Left lobe of liver (tissue), 2 donors: ENCODE results near the gene GALNT2. TPM values are rescaled to one million over a fixed set of nuclear protein-coding genes. Genes with fewer than 3 reads are reported as not detected.

Experiments used
- ATAC-seq: fragments of 200-7000 bp; cut with Tn5 transposase; one replicate; pipeline ENCODE4 v1.9.1; 2020; ENCODE audit warnings: mild to moderate bottlenecking, moderate library complexity
- DNase-seq: peaks from one replicate; pipeline ENCODE4 v3.0.0-alpha.2; 2020; ENCODE audit warnings: low spot score
- total RNA-seq: library from RNA; stranded (reverse); gene quantifications from one replicate; pipeline ENCODE4 v1.2.1, GENCODE V29; 2021
- donor health status: DM: no; HTN: no; CAD: no; lungs with moderate emphysema.
- donor health status: DM: no; HTN: yes; CAD: no.

Gene GALNT2
- total RNA-seq, 1 donor from 2014 or later: 83.7 TPM

- DNase-seq: no peak
- ATAC-seq: peak; percentile 75
Measured at GRCh38 chr1:230303822-230304221, 236.8 kb downstream of the GALNT2 start.

DNA sequence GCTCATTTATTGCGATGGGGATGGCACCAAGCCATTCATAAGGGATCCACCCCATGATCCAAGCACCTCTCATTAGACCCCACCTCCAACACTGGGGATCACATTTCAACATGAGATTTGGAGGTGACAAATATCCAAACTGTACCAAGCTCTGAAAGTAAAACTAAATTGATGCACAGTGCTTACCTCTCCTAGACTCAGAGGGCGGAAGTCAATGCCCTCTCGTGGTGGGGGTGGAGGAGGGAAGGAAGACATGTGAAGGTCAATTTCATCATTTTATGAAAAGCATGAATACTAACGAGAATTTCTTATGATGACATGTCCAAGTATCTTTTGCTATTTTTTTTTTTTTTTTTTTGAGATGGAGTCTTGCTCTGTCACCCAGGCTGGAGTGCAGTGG lies 239.1 kb downstream of the GALNT2 start:
- no peak for DNase-seq

GRCh38 chr1:230307213-230307612 lies 240.2 kb downstream of the GALNT2 start:
- ATAC-seq: no peak

More for the DNA sequence above, 239.1 kb downstream of the GALNT2 start:
- peak; percentile 28 for ATAC-seq

DNA sequence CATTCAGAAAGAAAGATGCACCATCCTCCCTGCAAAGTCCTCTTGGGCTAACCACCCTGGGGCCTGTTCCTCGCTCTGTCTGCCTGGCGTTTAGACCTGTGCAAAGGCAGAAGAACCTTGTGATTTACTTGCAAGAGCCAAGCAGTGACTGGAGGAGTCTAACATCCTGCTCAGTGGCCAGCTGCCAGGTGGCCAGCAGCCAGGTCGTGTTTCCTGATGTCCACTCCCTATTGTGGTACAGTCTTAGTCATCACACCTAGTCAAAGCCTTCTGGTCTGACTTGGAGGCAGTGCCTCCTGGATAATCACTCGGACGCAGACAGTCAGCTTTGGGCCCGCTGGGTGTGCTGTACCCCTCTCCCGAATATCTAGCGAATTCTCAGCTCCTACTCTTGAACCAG lies 241.0 kb downstream of the GALNT2 start:
- DNase-seq (no peak), ATAC-seq (no peak)

More at GRCh38 chr1:230307213-230307612, 240.2 kb downstream of the GALNT2 start:
- DNase-seq: no peak

- DNase-seq (no peak), ATAC-seq (no peak)
Measured at GRCh38 chr1:230308821-230309220, 241.8 kb downstream of the GALNT2 start.

- DNase-seq (no peak), ATAC-seq (no peak)
Measured at GRCh38 chr1:230309646-230310177, 242.7 kb downstream of the GALNT2 start.

GRCh38 chr1:230310381-230311163 lies 243.5 kb downstream of the GALNT2 start:
- peak; percentile 74 for DNase-seq
- peak; percentile 98 for ATAC-seq

- DNase-seq (no peak), ATAC-seq (no peak)
Measured at GRCh38 chr1:230312676-230313075, 245.6 kb downstream of the GALNT2 start.

- DNase-seq (no peak), ATAC-seq (no peak)
Measured at GRCh38 chr1:230313453-230314141, 246.6 kb downstream of the GALNT2 start.

DNA sequence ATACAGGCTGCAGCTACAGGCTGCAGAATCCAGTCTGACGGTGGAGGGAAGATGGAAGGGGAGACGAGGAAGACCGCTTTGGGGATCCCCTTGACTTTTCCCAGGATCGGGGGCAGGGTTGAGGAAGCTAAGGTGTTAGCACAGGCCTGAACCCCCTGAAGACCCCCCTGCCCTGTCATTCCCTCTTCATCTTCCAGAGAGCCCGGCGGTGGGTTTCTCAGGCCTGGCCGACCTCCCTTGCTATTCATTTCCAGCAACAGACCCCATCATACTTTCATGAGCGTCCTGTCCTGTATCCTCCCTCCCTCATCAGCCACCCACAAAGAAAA lies 247.1 kb downstream of the GALNT2 start:
- DNase-seq (no peak), ATAC-seq (no peak)

DNA sequence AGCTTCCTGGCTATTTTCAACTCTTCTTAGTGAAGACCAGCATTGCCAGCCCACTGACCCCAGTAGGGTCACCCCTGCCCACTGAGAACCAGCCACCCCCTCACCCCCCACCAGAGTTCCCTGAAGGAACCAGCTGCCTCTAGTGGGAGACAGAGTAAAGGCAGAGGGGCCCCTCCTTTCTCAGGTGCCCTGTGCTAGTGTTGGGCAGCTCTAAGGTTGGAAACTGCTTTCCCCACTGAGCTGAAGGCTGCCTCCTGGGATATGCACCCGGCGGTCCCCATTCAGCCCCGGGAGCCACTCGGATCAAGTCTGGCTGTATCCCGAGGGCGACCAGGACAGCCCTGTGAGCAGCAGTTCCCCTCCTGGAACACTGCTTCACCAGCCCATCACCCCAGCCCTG lies 248.1 kb downstream of the GALNT2 start:
- DNase-seq: no peak
- no peak for ATAC-seq

- ATAC-seq (no peak), DNase-seq (no peak)
Measured at GRCh38 chr1:230316864-230317745, 250.1 kb downstream of the GALNT2 start.

DNA sequence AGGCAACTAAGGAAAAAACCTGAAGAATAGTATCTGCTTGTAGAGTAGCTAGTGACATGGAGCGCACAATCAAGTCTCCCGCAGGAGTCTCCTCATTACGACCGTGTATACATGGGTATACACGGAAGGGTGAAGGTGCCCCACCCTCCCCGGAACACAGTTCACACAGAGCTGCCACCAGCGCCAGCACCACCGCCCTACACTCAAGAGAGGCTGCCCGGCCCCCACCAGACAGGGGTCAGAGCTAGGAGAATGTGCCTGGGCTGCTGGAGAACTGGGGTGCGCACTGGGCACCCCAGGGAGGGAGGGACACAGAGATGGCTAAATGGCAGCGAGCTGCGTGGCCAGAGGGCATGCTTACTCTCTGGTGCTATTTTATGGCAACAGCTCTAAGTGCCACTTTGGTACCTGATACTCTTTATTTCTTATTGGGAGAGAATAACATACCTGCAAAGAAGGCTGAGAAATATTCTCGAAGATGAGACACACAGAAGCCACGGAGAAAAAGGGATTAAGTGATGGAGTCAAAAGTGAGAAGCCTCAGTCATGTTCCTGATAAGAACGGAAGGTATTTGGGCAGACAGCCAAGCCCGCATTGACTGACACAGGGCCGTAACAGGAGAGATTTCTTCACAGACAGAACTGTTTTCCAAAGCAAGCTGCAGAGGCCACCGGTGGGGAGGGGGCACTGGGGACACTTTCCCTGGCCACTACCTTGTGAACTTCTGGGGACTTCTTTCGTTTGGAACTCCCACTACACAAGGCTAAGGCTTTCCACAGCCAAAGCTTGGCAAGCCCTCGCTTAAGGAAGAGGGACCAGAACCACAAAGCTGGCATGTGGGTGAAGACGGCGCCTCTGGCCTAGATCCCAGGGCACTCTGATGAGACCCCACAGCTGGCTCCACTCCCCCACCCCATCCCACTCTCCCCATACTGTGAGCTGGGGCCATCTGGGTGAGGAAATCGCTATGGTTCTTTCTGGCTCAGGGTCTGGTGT lies 251.1 kb downstream of the GALNT2 start:
- peak; percentile 78 for ATAC-seq

DNA sequence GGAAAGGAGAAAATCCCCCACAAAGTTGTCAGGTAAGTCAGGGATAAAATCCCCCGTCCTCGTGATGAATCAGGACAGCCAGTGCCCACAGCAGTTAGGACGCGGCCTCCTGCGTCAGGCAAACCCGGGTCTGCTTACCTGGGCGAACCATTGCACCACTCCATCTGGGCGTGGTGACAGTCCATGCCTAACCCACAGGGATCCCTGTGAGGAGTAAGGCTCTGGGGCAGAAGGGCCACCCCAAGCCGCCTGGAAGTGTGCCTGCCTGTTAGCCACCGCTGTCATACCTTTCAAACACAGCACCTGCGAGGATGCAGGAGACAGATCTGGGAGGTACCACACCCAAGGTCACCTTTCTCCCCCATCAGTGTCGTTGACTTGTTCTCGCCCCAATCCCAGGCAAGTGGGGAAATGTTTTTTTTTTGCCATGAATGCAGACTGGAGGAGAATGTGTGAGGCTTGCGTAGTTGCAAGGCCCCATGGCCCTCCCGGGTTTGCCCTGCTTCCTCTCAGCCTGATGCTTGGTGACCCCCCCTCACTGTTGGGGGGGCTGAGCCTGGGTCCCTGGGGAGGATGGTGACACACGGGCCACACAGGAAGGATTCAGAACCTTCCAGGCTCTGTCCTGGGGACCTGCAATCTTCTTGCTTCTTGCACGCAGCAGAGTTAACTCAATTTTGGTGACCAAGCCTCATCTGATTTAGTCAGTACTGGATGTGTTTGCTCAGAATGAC lies 252.1 kb downstream of the GALNT2 start:
- ATAC-seq (no peak), DNase-seq (no peak)

More for the DNA sequence above, 251.1 kb downstream of the GALNT2 start:
- peak; percentile 86 for DNase-seq

GRCh38 chr1:230320804-230321203 lies 253.8 kb downstream of the GALNT2 start:
- DNase-seq (no peak), ATAC-seq (no peak)

DNA sequence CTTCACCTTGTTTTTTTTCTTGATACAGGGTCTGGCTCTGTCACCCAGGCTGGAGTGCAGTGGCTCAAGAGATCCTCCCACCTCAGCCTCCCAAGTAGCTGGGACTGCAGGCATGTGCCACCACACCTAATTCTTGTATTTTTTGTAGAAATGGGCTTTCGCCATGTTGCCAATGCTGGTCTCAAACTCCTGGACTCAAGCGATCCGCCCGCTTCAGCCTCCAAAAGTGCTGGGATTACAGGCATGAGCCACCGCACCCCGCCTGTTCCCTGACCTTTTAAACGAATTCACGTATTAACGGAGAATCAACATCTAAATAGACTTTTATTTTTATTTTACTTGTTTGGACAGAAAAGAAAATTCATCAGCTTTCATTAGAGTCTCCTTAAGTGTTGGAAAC lies 254.3 kb downstream of the GALNT2 start:
- ATAC-seq (no peak), DNase-seq (no peak)

DNA sequence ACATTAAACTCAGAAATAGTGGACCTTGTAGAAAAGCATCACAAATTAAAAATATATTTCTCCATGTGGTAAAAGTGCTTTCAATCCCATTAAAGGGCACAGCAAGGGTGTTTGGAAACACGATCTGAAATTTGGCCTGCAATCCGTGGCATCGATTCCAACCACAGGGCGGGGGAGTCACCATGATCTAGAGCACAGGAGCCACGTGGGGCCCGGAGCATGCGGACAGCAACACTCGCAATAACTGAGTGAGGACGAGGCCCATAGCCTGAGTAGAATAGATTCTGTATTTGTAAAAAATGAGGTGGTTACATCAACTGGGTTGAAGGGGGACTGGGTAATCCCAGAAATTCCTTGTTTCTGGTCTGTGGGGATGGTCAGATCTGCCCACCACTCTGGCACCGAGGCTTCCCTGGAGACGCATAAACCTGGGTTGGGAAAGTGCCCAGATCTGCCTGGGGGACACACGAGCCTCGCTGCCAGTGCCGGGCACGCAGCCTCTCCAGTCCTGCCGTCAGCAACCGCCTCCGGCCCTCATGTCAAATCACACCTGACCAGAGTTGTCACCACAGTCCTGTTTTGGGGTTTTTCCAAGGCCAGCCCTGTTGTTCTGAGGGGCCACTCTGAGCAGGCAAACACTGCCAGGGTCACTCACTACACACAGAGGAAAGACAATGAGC lies 254.8 kb downstream of the GALNT2 start:
- DNase-seq (peak; percentile 76), ATAC-seq (peak; percentile 65)

GRCh38 chr1:230322421-230322756 lies 255.4 kb downstream of the GALNT2 start:
- ATAC-seq: no peak
- no peak for DNase-seq
